Measurements from ENCODE around the gene SOX5.

DNA sequence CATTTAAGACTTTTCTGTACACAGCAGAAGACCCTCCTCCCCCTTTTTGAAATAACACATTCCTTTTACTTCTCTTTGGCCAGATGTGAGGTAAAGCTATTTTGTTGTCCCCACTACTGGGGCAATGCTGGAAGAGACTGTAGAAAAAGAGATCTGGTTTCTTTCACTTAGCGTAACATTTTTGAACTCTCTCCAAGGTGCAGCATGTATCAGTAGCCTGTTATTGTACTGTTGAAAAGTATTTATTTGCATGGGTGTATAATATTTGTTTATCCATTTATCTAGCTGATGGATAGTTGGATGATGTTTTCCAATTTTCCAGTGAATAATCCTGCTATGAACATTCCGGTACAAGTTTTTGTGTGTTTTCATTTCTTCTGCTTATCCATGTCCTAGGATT is 335.2 kb downstream of the SOX5 start:
- TF ChIP-seq, protein P1, sequence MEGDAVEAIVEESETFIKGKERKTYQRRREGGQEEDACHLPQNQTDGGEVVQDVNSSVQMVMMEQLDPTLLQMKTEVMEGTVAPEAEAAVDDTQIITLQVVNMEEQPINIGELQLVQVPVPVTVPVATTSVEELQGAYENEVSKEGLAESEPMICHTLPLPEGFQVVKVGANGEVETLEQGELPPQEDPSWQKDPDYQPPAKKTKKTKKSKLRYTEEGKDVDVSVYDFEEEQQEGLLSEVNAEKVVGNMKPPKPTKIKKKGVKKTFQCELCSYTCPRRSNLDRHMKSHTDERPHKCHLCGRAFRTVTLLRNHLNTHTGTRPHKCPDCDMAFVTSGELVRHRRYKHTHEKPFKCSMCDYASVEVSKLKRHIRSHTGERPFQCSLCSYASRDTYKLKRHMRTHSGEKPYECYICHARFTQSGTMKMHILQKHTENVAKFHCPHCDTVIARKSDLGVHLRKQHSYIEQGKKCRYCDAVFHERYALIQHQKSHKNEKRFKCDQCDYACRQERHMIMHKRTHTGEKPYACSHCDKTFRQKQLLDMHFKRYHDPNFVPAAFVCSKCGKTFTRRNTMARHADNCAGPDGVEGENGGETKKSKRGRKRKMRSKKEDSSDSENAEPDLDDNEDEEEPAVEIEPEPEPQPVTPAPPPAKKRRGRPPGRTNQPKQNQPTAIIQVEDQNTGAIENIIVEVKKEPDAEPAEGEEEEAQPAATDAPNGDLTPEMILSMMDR (IDR thresholded peaks at IDR 0.05) = no peak
- TF ChIP-seq POLR2A (IDR thresholded peaks at IDR 0.05) (no peak), EP300 (IDR thresholded peaks at IDR 0.05) (peak in 2 of 4 donors; percentile 55 to 71)

Data from sigmoid colon (tissue), 4 donors.